NK-92 (cell line): ENCODE measurements around the gene FMN1.

Experiments used
- DNase-seq: peaks from one replicate; lab custom pipeline; 2025; ENCODE audit not compliant: unreplicated experiment; lab: John Stamatoyannopoulos, UW

FMN1 gene

DNA sequence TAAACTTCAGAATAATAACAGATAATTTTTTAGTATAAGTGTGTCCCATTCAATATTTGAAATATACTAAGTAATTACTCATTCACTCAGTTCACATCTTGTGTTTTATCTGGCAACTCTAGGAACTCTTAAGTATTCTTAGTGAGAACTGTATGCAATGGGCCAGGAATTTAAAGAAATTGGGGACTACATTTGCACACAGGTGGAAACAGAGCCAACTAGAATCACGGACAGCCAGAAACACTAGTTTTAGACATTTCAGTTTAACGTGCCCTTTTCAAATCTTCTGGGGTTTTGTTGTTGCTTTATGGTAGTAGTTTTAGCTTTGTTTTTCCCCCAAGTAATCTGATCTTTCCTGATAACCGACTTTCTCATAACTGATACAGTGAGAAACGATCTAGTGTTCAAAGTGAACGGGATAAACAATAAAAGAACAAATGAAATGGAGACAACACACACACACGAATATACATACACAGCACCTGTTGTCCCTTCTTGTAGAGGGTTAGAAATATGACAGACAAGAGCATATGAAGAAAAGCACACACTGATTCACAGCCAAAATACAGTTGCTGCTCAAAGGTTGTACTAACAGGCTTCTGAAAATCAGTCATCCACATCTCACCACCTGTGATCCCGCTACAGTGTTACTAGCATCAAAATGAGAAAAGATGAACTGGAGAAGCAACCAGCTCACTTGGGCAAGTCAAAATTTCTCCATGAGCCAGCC is 167.0 kb downstream of the FMN1 start:
- DNase-seq, result no peak

DNA sequence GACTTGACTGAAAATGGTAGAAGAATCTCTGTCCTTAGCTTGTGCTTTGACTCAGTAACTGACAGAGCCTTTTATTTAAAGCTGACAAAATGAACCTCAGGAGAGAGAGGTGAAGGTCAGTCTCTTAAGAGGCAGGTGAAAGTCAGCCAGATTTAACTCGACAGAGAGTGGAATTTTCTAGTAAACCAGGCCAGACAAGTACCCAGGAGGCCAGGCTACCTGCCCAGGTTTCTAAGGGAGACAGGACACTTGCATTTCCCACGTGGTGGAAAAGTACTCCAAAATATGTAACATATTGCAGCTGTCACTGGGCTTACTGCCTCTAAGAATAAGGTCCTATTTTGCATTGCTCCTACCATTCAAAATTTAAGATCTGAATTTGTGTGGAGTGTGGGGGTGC is 167.9 kb downstream of the FMN1 start:
- no peak for DNase-seq

DNA sequence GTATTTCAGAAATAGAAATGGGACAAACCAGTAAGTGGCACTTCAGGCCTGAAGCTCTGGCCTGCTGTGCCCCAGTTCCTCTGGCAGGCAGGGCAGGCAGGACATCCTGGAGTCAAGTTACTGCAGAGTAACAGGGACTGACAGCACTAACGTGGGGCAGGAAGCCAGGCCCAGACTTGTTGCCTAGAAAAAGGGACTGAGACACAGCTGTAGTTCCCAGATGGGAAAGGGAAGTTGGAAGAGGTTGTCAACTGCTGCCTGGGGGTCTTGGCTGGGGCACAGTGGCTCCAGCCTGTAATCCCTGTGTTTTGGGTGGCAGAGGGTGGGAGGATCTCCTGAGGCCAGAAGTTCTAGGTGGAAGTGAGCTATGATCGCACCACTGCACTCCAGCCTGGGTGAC is 171.9 kb downstream of the FMN1 start:
- DNase-seq, result no peak

DNA sequence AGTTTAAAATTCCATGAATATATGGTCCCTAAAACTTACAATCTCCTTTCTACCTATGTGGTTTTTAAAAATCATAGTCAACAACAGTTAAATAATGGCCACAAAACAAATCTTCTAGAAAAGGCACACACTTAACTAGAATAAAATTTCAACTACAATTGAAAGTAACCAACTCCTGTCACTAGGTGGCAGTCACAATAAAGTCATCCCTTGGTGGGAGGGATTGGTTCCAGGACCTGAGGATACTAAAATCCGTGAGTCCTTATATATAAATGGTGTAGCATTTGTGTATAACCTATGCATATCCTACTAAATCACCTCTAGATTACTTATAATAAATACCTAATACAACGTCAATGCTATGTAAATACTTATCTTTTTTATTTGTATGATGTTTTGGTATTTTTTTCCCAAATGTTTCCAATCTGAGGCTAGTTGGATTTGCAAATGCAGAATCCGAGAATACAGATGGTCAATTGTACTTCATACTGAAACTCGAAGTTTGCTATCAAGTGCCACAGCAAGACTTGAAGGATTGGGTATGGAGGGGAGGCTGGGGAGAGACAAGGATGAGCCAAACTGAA is 172.6 kb downstream of the FMN1 start:
- no peak for DNase-seq

GRCh38 chr15:33019354-33019981 is 175.0 kb downstream of the FMN1 start:
- no peak for DNase-seq

DNA sequence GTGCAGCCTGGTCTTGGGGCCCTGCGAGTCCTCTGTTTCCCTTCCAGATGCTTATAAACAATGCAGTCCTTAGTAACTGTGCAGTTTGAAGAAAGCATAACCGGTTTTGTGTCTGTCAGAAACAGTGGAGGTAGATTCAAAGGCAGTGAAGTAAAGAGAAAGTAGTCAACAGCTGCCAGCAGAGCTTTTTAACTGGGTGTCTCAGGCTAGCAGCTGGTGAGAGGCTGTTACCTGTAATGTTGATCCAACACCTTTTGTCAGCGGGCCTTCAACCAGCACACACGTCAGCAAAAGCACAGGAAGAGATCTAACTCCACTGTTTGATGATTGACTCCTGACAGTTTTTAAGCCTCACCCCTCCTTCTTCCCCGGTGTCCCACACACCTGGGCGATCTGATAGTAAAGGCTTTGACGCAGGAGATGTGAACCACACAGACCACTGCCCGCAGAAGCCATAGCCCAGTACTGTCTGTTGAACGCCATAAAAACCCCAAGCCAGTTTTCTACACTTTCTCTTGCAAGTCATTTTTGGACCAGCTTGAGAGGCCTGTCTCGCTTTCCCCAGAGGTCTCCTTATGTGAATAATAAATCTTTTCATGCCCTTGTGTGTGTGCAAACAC is 178.0 kb downstream of the FMN1 start:
- no peak for DNase-seq

DNA sequence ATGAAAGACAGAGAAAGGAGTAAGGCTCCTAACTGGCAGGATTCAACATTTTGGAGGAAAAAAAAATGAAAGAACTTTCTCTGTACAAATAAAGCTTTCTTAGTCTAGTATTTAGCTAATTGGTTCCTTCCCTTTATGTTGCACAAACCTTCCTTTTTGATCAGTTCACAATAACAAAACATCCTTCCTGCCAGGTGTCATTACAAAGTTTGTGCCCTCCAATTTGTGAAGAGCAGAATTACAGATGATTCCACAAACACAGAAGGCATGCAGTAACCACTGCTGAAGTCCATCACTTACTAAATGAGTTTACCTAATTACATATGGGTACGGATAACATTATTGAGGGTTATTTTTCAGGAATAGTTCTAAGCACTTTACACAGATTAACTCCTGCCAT is 179.9 kb downstream of the FMN1 start:
- DNase-seq, result no peak

DNA sequence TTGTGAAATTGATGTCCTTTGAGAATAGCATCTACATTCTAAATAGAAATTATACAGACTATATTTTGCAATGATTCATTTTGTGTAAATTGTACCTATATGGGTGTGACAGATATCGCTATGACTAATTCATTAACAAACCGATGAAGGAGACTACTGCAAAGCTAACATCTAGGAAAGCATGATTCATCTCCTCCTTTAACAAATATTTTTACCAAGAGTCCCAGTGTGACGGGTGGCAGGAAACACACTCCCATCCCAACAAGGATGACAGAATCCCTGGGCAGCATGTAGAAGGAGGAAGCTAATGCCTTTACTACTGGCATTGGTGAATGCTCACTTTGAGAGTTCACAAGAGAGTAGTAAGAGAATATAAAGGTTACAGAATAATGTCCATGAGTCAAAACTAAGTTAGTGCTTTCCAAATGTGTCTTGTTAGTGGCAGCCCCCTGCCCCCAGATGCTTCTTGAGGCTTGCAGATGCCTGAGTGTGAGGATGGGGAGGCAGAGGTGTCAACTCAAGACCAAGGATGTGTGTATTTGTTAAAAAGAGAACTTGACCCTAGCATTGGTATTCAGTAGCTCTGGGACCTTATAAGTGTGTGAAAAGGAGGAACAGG is 180.6 kb downstream of the FMN1 start:
- no peak for DNase-seq

GRCh38 chr15:33011976-33012375 is 182.5 kb downstream of the FMN1 start:
- no peak for DNase-seq

DNA sequence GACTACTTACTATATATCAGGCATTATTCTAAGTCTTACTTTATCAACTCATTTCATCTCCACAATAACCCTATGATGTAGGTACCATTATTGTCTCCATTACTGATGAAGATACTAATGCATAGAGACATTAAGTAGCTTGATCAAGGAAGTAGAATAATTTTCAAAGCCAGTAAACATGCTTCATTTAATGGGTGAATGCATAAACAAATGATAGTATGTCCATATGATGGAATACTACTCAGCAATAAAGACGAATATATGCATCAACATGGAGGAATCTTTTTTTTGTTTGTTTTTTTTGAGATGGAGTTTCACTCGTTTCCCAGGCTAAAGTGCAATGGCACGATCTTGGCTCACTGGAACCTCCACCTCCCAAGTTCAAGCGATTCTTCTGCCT is 184.9 kb downstream of the FMN1 start:
- no peak for DNase-seq

- no peak for DNase-seq
These were observed 185.5 kb downstream of the FMN1 start for GRCh38 chr15:33009026-33009425.

DNA sequence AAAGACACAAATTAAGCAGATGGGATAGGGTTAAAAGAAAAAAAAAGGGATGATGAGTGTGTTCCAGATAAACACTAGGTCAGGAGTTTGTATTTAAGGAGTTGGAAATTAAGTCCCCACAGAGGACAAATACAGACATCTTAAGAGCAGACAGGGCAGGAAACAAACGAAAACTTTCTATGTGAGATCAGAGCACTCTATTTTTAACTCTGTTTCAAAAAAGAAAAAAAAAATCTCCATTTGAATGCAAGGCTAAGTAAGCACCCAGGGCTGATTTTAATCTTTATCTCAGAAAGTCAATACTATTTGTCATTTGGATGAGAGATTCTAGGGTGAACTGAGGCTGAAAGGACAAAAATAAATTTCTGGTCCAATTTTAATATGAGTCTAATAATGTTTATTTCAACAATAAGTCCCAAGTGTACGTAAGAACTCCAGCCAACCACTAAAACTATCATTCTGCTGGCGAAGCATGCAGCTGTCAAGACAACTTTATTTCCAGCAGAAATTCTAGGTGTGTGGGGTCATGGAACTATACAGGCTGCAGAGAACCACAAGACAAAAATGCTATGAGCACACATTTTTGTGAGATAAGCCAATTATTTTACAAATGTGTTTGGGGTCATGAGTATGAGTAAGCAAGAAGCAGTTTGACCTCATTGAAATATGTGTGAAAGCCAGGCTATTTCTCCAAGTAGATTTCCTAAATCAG is 186.1 kb downstream of the FMN1 start:
- DNase-seq, result no peak

DNA sequence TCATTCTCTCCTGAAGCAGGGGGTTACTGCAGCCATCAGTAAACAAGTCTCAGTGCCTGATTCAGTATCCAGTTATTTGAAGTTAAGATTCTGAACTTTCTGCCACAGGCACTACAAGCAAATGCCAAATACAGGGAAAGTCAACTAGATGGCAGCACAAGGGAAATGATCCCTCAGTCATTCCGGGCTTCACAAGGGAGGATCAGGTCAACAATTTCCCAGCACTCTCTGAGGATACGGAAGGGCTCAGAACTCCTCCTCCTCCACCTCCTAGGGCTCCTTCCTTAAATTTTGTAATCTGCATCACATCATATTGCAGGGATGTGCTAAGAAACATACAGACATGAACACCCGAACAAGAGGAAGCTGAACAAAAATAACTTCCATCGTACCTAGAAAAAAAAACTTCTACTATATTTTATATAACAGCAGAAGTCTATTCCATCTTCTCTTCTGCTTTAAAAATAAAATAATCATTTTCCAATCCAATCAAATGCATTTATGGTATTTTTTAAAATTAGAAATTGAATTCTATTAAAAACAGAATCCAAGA is 187.1 kb downstream of the FMN1 start:
- no peak for DNase-seq

- no peak for DNase-seq
These were observed 188.9 kb downstream of the FMN1 start for GRCh38 chr15:33005582-33005981.

- no peak for DNase-seq
These were observed 192.6 kb downstream of the FMN1 start for GRCh38 chr15:33001926-33002325.

GRCh38 chr15:32998979-32999672 is 195.4 kb downstream of the FMN1 start:
- no peak for DNase-seq

GRCh38 chr15:32998182-32998581 is 196.3 kb downstream of the FMN1 start:
- no peak for DNase-seq

DNA sequence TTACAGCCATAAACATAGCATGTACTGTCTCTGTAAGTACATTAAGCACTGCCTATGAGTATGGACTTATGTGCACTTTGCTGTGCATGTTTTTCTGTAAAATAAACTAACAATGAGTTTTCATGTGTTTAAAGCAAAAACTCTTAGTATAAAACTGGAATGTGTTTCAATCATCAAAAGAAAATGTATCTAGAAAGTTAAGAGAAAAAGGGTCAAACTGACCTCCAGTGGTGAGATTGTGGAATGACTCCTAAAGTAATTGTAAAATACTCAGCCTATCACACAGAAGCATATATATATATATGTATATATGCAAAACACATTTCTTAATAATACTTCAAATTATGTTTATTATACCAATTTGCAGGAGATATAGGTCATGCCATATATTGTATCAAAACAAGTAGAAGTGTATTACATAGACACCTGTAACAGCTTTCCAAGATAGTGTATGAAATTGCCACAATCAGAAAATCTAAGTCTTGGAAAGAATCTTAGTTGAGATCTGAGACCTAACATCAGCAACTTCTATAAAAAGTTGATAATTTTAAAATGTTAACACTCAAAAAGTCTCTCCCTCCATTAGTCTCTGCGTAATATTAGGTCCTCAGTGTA is 199.6 kb downstream of the FMN1 start:
- no peak for DNase-seq

DNA sequence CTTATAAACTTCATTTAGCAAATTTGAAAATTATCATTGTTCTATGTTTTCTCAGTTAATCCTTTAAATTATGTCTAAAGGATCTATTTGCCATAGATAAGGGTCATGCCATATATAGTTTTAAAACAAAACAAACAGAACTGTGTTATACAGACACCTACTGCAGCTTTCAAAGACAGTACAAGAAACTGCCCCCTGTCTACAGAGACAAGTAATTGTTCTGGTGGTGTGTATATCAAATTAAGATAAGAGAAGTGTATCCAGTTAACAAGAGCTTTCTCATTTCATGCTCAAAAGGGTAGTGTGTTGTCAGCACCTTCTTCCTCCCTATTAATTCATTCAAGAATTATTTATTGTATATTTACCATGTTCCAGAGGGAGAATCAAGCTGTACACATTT is 201.2 kb downstream of the FMN1 start:
- no peak for DNase-seq

DNA sequence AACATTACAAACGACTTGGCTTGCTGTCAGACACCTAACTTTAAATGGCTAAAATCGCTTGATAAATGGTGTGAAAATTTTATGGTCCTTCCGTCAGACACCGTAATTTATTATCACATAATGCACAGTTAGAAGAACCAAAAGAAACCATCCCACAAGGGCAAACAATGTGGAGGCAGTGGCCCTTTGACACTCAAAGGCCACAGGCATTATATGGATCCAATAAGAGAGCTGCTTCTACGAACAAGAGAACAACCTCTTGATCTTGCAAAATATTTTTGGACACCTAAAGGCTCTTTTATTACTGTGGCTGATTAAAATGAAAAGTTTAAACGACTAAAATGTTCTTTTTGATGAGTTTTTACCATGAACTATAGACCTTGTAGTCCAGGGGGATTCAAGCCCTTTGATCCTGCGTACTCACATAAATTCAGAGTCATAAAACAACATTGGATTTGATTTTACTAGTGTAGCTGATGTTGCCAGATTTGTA is 202.8 kb downstream of the FMN1 start:
- no peak for DNase-seq
